Stimulated activated CD4-positive, alpha-beta T cell treated with anti-CD3 and anti-CD28 coated beads, Interleukin-1b, Interleukin-23, amount 100 ng/mL, for 1 hour (primary cell): ENCODE measurements around the gene ANKS1B.

Source experiments
- DNase-seq, 2 donors: peaks; one replicate each; pipeline ENCODE4 v3.0.0-alpha.2; 2020; ENCODE audit warnings: low read depth in 2 of 2

ANKS1B gene

GRCh38 chr12:98818239-98818638 lies 1166.5 kb downstream of the ANKS1B start:
- DNase-seq = no peak

- no peak for DNase-seq
Observed at GRCh38 chr12:98817742-98818141, 1167.0 kb downstream of the ANKS1B start.

- DNase-seq = no peak
Observed at GRCh38 chr12:98816720-98817119, 1168.0 kb downstream of the ANKS1B start.

- no peak for DNase-seq
Observed at GRCh38 chr12:98814254-98814653, 1170.5 kb downstream of the ANKS1B start.

- no peak for DNase-seq
Observed at GRCh38 chr12:98812225-98812624, 1172.5 kb downstream of the ANKS1B start.

- DNase-seq = no peak
Observed at GRCh38 chr12:98808243-98808875, 1176.4 kb downstream of the ANKS1B start.

GRCh38 chr12:98807187-98807586 lies 1177.5 kb downstream of the ANKS1B start:
- no peak for DNase-seq

GRCh38 chr12:98803468-98804209 lies 1181.1 kb downstream of the ANKS1B start:
- no peak for DNase-seq

GRCh38 chr12:98799822-98800221 lies 1184.9 kb downstream of the ANKS1B start:
- DNase-seq = no peak

GRCh38 chr12:98799146-98799810 lies 1185.5 kb downstream of the ANKS1B start:
- DNase-seq = no peak

GRCh38 chr12:98797200-98797599 lies 1187.5 kb downstream of the ANKS1B start:
- DNase-seq = no peak

- no peak for DNase-seq
Observed at GRCh38 chr12:98796745-98797144, 1188.0 kb downstream of the ANKS1B start.

GRCh38 chr12:98793121-98793520 lies 1191.6 kb downstream of the ANKS1B start:
- no peak for DNase-seq

- no peak for DNase-seq
Observed at GRCh38 chr12:98791406-98791805, 1193.3 kb downstream of the ANKS1B start.

- no peak for DNase-seq
Observed at GRCh38 chr12:98788396-98788795, 1196.3 kb downstream of the ANKS1B start.

- DNase-seq = no peak
Observed at GRCh38 chr12:98786653-98787052, 1198.1 kb downstream of the ANKS1B start.

- no peak for DNase-seq
Observed at GRCh38 chr12:98783420-98783819, 1201.3 kb downstream of the ANKS1B start.

- no peak for DNase-seq
Observed at GRCh38 chr12:98780261-98780660, 1204.5 kb downstream of the ANKS1B start.

- no peak for DNase-seq
Observed at GRCh38 chr12:98772818-98773217, 1211.9 kb downstream of the ANKS1B start.

GRCh38 chr12:98771811-98772752 lies 1212.7 kb downstream of the ANKS1B start:
- DNase-seq = no peak

- no peak for DNase-seq
Observed at GRCh38 chr12:98770230-98770629, 1214.5 kb downstream of the ANKS1B start.

GRCh38 chr12:98769068-98769467 lies 1215.7 kb downstream of the ANKS1B start:
- no peak for DNase-seq
